GM21381 (cell line): ENCODE results near the gene ABCA6.
"Not testable (repeated sequence)": the region's sequence is repeated elsewhere in the genome, so short reads cannot be mapped to it uniquely, and the experiment has no call there.

Experiments
- ATAC-seq: cut with Tn5 transposase; IDR thresholded peaks from one replicate; pipeline ENCODE4 v1.9.1; 2021; ENCODE audit warnings: mild to moderate bottlenecking, moderate library complexity; ENCODE audit not compliant: unreplicated experiment

Gene ABCA6

DNA sequence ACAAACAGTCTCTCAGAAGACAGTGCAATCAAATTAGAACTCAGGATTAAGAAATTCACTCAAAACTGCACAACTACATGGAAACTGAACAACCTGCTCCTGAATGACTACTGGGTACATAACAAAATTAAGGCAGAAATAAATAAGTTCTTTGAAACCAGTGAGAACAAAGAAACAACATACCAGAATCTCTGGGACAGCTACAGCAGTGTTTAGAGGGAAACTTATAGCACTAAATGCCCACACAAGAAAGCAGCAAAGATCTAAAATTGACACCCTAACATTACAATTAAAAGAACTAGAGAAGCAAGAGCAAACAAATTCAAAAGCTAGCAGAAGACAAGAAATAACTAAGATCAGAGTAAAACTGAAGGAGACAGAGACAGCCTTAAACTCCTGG is 68.3 kb downstream of the ABCA6 start:
- not testable (repeated sequence) for ATAC-seq

- ATAC-seq, result not testable (repeated sequence)
Measured at GRCh38 chr17:69072803-69073256, 68.9 kb downstream of the ABCA6 start.

GRCh38 chr17:69071233-69071586 is 70.5 kb downstream of the ABCA6 start:
- ATAC-seq, result not testable (repeated sequence)

GRCh38 chr17:69070378-69071232 is 71.1 kb downstream of the ABCA6 start:
- not testable (repeated sequence) for ATAC-seq

DNA sequence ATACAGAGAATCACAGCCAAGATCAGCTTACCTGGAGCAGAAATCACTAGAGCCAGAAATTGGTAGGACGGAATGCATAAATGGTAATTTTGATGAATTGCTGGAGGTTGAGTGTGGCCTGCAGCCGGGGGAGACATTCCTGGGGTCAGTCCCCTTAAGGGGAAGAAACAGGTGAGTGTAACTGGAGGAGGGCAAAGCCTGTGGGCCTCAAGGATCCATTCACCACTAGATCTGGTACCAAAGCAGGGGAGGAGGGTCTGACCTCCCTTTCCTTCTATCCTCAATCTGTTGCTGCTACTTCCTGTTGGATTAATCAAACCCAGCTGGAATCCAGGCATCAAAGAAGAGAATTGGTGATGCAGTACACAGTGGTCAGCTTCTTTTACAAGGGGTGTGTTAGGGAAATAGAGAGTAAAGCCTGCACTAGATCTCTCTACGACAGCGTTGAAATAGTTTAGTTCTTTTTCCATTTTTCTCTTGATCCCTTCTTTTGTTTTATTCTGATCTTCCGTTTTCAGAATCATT is 72.4 kb downstream of the ABCA6 start:
- ATAC-seq, result no peak

GRCh38 chr17:69067274-69068047 is 74.2 kb downstream of the ABCA6 start:
- no peak for ATAC-seq

DNA sequence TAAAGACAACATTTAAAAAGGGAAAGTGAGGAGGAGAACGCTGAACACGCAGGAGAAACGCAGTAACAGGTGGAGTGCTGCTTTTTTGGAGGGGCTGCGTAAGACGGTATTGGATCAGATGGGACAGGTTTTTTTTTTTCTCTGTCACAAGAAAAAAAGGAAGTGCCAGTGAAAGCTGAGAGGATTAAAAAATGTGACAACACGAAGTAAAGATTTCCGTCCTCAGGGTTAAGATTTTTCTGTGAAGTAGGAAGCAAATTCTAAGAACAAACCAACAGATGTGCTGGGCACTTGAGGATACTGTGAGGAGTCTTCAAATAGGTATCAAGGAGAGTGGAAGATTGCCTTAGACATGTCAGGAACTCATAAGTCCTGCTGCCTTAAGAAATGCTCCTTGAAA is 75.2 kb downstream of the ABCA6 start:
- ATAC-seq, result no peak

DNA sequence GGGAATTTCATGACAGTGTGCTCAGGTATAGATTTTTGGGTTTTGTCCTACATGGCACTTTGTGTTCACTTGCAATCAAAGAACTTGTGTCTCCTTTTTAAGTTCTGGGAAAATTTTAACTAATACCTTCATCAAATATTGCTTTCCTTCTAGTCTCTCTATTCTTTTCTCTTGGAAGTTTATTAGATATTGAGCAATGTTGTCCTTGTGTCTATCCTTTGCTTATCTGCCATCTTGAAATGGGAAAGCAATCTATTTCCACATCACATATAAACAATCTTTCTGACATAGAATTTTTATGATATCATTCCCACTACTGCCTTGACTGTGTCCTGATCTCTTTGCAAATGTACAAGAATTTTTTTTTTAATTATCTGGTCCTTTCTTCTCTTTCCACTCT is 76.6 kb downstream of the ABCA6 start:
- ATAC-seq, result no peak

- ATAC-seq, result no peak
Measured at GRCh38 chr17:69064476-69064875, 77.2 kb downstream of the ABCA6 start.

DNA sequence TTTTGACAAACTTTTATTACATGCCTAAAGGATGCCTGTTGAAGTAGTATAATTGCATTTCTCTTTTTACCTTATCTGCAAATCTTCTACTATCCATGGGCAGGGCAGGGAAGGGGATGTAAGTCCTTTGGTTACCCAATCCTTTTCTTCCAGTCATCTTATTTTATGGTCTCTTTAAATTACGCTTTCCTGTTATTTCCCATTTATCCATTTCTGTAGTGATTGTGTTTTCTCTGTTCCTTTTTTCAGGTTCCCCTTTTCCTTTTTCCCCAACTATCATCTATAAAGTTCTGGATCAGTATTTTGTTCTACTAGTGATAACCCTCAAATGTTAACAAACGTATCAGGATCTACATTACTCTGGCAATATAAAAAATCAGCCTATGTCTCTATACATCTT is 77.7 kb downstream of the ABCA6 start:
- no peak for ATAC-seq

DNA sequence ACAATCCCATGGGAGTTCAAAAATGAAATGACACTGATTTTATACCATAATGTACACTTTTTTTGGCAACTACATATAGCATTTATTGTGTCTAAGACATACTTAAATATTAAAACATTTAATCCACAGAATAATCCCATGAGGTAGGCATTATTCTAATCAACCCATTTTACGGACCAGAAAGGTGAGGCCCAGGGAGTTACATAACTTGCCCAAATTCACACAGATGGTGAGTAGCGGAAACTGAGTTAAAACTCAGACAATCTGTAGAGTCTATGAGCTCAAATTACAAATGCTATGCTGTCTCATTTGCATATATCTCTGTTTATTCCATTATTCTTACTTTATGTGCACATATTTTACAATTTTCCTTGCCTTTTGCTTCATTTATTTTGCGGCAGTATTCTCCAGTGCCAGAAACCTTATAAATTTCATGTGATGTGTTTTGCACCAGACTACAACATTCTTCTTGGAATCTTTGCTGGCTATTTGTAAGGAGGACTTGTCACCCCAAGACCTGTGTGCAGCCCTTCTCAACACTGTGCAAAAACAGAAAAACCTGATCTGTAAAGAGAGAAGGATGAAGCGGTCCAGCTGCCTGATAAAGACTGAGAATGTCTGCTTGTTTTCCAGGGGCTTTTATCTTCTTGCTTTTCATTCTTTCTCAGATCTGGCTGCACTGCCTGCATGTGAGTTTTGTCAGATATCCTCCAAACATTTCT is 78.7 kb downstream of the ABCA6 start:
- no peak for ATAC-seq

GRCh38 chr17:69061721-69062556 is 79.8 kb downstream of the ABCA6 start:
- ATAC-seq, result no peak

- no peak for ATAC-seq
Measured at GRCh38 chr17:69060822-69061221, 80.9 kb downstream of the ABCA6 start, which contains the start of gene ABCA9. Gene ABCA9 (minus strand): TSS chr17:69060927. CDS start chr17:69051126, 9,801 bp downstream.

- ATAC-seq, result no peak
Measured at GRCh38 chr17:69059458-69060175, 82.1 kb downstream of the ABCA6 start.

- ATAC-seq, result no peak
Measured at GRCh38 chr17:69058165-69058564, 83.5 kb downstream of the ABCA6 start.

GRCh38 chr17:69057280-69057679 is 84.4 kb downstream of the ABCA6 start:
- ATAC-seq, result no peak

DNA sequence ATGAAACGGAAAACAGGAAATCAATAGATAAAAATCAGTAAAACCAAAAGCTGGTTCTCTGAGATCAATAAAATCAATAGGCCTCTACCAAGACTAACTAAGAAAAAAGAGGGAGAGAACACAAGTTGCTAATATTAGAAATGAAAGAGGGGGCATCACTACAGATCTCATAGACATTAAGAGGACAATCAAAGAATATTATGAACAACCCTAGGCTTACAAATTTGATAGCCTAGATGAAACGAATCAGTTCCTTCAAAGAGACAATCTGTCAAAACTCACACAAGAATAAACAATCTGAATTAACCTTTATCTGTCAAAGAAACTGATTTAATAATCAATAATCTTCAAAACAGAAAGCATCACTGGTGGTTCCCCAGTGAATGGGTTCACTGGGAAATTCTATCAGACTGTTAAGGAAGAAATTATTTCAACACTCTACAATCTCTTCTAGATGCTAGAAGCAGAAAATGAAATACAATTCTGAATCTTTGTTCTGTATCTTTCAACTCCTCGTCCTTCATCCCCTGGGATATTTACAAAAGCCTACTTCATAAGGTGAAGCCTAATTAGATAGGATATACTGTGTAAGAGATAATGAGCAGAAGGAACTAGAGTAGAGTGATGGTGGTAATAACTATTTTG is 85.4 kb downstream of the ABCA6 start:
- ATAC-seq, result no peak

- ATAC-seq, result no peak
Measured at GRCh38 chr17:69055334-69055733, 86.4 kb downstream of the ABCA6 start.
